Dermis blood vessel endothelial cell (primary cell): ENCODE measurements around the gene PLD5. TPM values are rescaled to one million over a fixed set of nuclear protein-coding genes. Genes with fewer than 3 reads are reported as not detected.
"Not testable (repeated sequence)": the region's sequence is repeated elsewhere in the genome, so short reads cannot be mapped to it uniquely, and the experiment has no call there.

ENCODE experiments used
- DNase-seq: peaks from one replicate; pipeline ENCODE4 v3.0.0; 2010
- total RNA-seq: library from RNA; depleted of rRNA; stranded (reverse); fragments of >200 nt; gene quantifications from 2 replicates; pipeline ENCODE4 v1.2.3, GENCODE V29; 2014

PLD5 gene
- total RNA-seq, 1 donor from 2014 or later = not detected

- no peak for DNase-seq
Measured at GRCh38 chr1:242139986-242140385, 384.5 kb downstream of the PLD5 start.

GRCh38 chr1:242139442-242139841 lies 385.1 kb downstream of the PLD5 start:
- DNase-seq = no peak

GRCh38 chr1:242133796-242134195 lies 390.7 kb downstream of the PLD5 start:
- DNase-seq = no peak

GRCh38 chr1:242133351-242133750 lies 391.1 kb downstream of the PLD5 start:
- DNase-seq = no peak

- no peak for DNase-seq
Measured at GRCh38 chr1:242132121-242132817, 392.2 kb downstream of the PLD5 start.

GRCh38 chr1:242128951-242129502 lies 395.5 kb downstream of the PLD5 start:
- no peak for DNase-seq

GRCh38 chr1:242120432-242120831 lies 404.1 kb downstream of the PLD5 start:
- no peak for DNase-seq

GRCh38 chr1:242100921-242101320 lies 423.6 kb downstream of the PLD5 start:
- DNase-seq = no peak

- not testable (repeated sequence) for DNase-seq
Measured at GRCh38 chr1:242097283-242097682, 427.2 kb downstream of the PLD5 start.

GRCh38 chr1:242093116-242093515 lies 431.4 kb downstream of the PLD5 start:
- no peak for DNase-seq

GRCh38 chr1:242089911-242090310 lies 434.6 kb downstream of the PLD5 start:
- DNase-seq = no peak

- no peak for DNase-seq
Measured at GRCh38 chr1:242088875-242089274, 435.6 kb downstream of the PLD5 start.

- no peak for DNase-seq
Measured at GRCh38 chr1:242086706-242087105, 437.8 kb downstream of the PLD5 start.

GRCh38 chr1:242086093-242086492 lies 438.4 kb downstream of the PLD5 start:
- no peak for DNase-seq

- no peak for DNase-seq
Measured at GRCh38 chr1:242083742-242084141, 440.8 kb downstream of the PLD5 start.

- no peak for DNase-seq
Measured at GRCh38 chr1:242081446-242081845, 443.1 kb downstream of the PLD5 start.

GRCh38 chr1:242065813-242066212 lies 458.7 kb downstream of the PLD5 start:
- DNase-seq = no peak

GRCh38 chr1:242062271-242062670 lies 462.2 kb downstream of the PLD5 start:
- DNase-seq = no peak

- DNase-seq = no peak
Measured at GRCh38 chr1:242059976-242060375, 464.5 kb downstream of the PLD5 start.

- not testable (repeated sequence) for DNase-seq
Measured at GRCh38 chr1:242058582-242058981, 465.9 kb downstream of the PLD5 start.

GRCh38 chr1:242058181-242058580 lies 466.3 kb downstream of the PLD5 start:
- not testable (repeated sequence) for DNase-seq

GRCh38 chr1:242057745-242058115 lies 466.8 kb downstream of the PLD5 start:
- DNase-seq = no peak

- no peak for DNase-seq
Measured at GRCh38 chr1:242056988-242057744, 467.3 kb downstream of the PLD5 start.

- DNase-seq = no peak
Measured at GRCh38 chr1:242055749-242056320, 468.7 kb downstream of the PLD5 start.
